Suprapubic skin (tissue), 4 donors: ENCODE results near the gene DGKB. TPM values are rescaled to one million over a fixed set of nuclear protein-coding genes. Genes with fewer than 3 reads are reported as not detected.

Experiments
- DNase-seq, 2 donors: peaks; one replicate each; pipeline ENCODE4 v3.0.0-alpha.2; 2019; ENCODE audit warnings: low spot score in 2 of 2
- H3K27ac ChIP-seq: fragments of 200-600 bp; sonication (generic); one replicate; pipeline ENCODE4 v1.5.1; 2019
- H3K27me3 ChIP-seq: fragments of 200-600 bp; sonication (generic); one replicate; pipeline ENCODE4 v1.5.1; 2019
- H3K36me3 ChIP-seq: fragments of 200-600 bp; sonication (generic); one replicate; pipeline ENCODE4 v1.5.1; 2019
- H3K4me1 ChIP-seq: fragments of 200-600 bp; sonication (generic); one replicate; pipeline ENCODE4 v1.5.1; 2019
- H3K4me3 ChIP-seq: fragments of 200-600 bp; sonication (generic); one replicate; pipeline ENCODE4 v1.5.1; 2019; ENCODE audit warnings: mild to moderate bottlenecking
- H3K9me3 ChIP-seq: fragments of 200-600 bp; sonication (generic); one replicate; pipeline ENCODE4 v1.5.1; 2019
- CTCF ChIP-seq, 2 donors: fragments of 200-600 bp in 1 of 2; fragments of 450-650 bp in 1 of 2; sonication (generic) in 1 of 2; IDR thresholded peaks; one replicate each; pipeline ENCODE4 v1.5.1; 2016 to 2019; ENCODE audit warnings: antibody characterized with exemption in 2 of 2, mild to moderate bottlenecking in 1 of 2, moderate library complexity in 1 of 2
- EP300 ChIP-seq: sonication (generic); formaldehyde crosslinking; IDR thresholded peaks from one replicate; pipeline ENCODE4 v1.6.1; 2017; ENCODE audit warnings: antibody characterized with exemption
- POLR2A ChIP-seq, 2 donors: fragments of 450-650 bp; IDR thresholded peaks; one replicate each; pipeline ENCODE4 v1.6.1; 2017; ENCODE audit warnings: antibody characterized with exemption in 2 of 2, mild to moderate bottlenecking in 2 of 2, moderate library complexity in 2 of 2
- POLR2AphosphoS5 ChIP-seq, 3 donors: sonication (generic); formaldehyde crosslinking; IDR thresholded peaks; one replicate each; pipeline ENCODE4 v1.6.1; 2017; ENCODE audit warnings: antibody characterized with exemption in 3 of 3
- WGBS: methylation state at CpG from one replicate; pipeline ENCODE4 v1.1.5; 2018; 5-methylcytosine and 5-hydroxymethylcytosine counted together
- total RNA-seq, 4 donors: library from RNA; depleted of rRNA; stranded (reverse); fragments of >200 nt; gene quantifications; one replicate each; pipeline ENCODE4 v1.1.0, GENCODE V29; 2016

Gene DGKB
- total RNA-seq, 4 donors from 2014 or later, result 0.17 to 0.30 TPM; not detected in 2

GRCh38 chr7:14850039-14850438, 52.5 kb downstream of the DGKB start:
- Histone ChIP-seq H3K27ac (no peak overlapping the region), H3K4me3 (no peak overlapping the region), H3K9me3 (no peaks in the 10 kb centered on the region), H3K27me3 (no peaks in the 10 kb centered on the region), H3K36me3 (no peaks in the 10 kb centered on the region), H3K4me1 (no peaks in the 10 kb centered on the region)
- WGBS, result 86% methylated on average over 2 of the region's 2 CpGs
- TF ChIP-seq POLR2AphosphoS5 (IDR thresholded peaks at IDR 0.05) (no peak), EP300 (no peak), POLR2A (IDR thresholded peaks at IDR 0.05) (no peak), CTCF (IDR thresholded peaks at IDR 0.05) (no peak)
- DNase-seq, result no peak

GRCh38 chr7:14846405-14846804, 56.1 kb downstream of the DGKB start:
- Histone ChIP-seq H3K4me3 (no peak overlapping the region), H3K27ac (no peak overlapping the region), H3K9me3 (no peaks in the 10 kb centered on the region), H3K27me3 (no peaks in the 10 kb centered on the region), H3K36me3 (no peaks in the 10 kb centered on the region), H3K4me1 (no peaks in the 10 kb centered on the region)
- WGBS, result 79% methylated on average over 4 of the region's 4 CpGs
- DNase-seq, result no peak
- TF ChIP-seq POLR2AphosphoS5 (IDR thresholded peaks at IDR 0.05) (no peak), CTCF (IDR thresholded peaks at IDR 0.05) (no peak), EP300 (no peak), POLR2A (IDR thresholded peaks at IDR 0.05) (no peak)

GRCh38 chr7:14843755-14844154, 58.8 kb downstream of the DGKB start:
- H3K4me1 ChIP-seq, result no peaks in the 10 kb centered on the region
- H3K27ac ChIP-seq, result no peak overlapping the region
- WGBS, result 72% methylated on average over 1 of the region's 1 CpG
- DNase-seq, result no peak
- H3K27me3 ChIP-seq, result no peaks in the 10 kb centered on the region
- no peaks in the 10 kb centered on the region for H3K9me3 ChIP-seq
- no peaks in the 10 kb centered on the region for H3K36me3 ChIP-seq
- H3K4me3 ChIP-seq, result no peak overlapping the region
- TF ChIP-seq POLR2A (IDR thresholded peaks at IDR 0.05) (no peak), EP300 (no peak), POLR2AphosphoS5 (IDR thresholded peaks at IDR 0.05) (no peak), CTCF (IDR thresholded peaks at IDR 0.05) (no peak)

- TF ChIP-seq POLR2AphosphoS5 (IDR thresholded peaks at IDR 0.05), result no peak
- no peak for TF ChIP-seq POLR2A (IDR thresholded peaks at IDR 0.05)
- TF ChIP-seq EP300, result no peak
- TF ChIP-seq CTCF (IDR thresholded peaks at IDR 0.05), result no peak
- Histone ChIP-seq H3K9me3 (no peaks in the 10 kb centered on the region), H3K27ac (no peak overlapping the region), H3K4me3 (no peak overlapping the region), H3K4me1 (no peaks in the 10 kb centered on the region), H3K36me3 (no peaks in the 10 kb centered on the region), H3K27me3 (no peaks in the 10 kb centered on the region)
- no peak for DNase-seq
Observed at GRCh38 chr7:14842523-14842922, 60.0 kb downstream of the DGKB start.

- H3K36me3 ChIP-seq, result no peaks in the 10 kb centered on the region
- no peaks in the 10 kb centered on the region for H3K9me3 ChIP-seq
- WGBS, result 90% methylated on average over 1 of the region's 1 CpG
- no peaks in the 10 kb centered on the region for H3K4me1 ChIP-seq
- no peak overlapping the region for H3K27ac ChIP-seq
- no peaks in the 10 kb centered on the region for H3K27me3 ChIP-seq
- DNase-seq, result no peak
- no peak overlapping the region for H3K4me3 ChIP-seq
- no peak for TF ChIP-seq EP300
- no peak for TF ChIP-seq POLR2AphosphoS5 (IDR thresholded peaks at IDR 0.05)
- TF ChIP-seq CTCF (IDR thresholded peaks at IDR 0.05), result no peak
- TF ChIP-seq POLR2A (IDR thresholded peaks at IDR 0.05), result no peak
Observed at GRCh38 chr7:14841869-14842268, 60.7 kb downstream of the DGKB start.
